Mucosa of rectum (tissue), 2 donors: ENCODE measurements around the gene PAEP.
"Not testable (repeated sequence)": the region's sequence is repeated elsewhere in the genome, so short reads cannot be mapped to it uniquely, and the experiment has no call there.

Experiments
- H3K27ac ChIP-seq, 2 donors: one replicate each; pipeline ENCODE4 v1.7.0; 2013; ENCODE audit warnings: inconsistent platforms in 2 of 2, low read depth in 2 of 2, low read length in 2 of 2
- H3K27me3 ChIP-seq, 2 donors: one replicate each; pipeline ENCODE4 v1.7.0; 2013; ENCODE audit warnings: low read length in 2 of 2; ENCODE audit not compliant: control insufficient read depth in 2 of 2, insufficient read depth in 2 of 2
- H3K36me3 ChIP-seq, 2 donors: one replicate each; pipeline ENCODE4 v1.7.0; 2013; ENCODE audit warnings: low read length in 2 of 2; ENCODE audit not compliant: control insufficient read depth in 2 of 2, insufficient read depth in 2 of 2
- H3K4me1 ChIP-seq, 2 donors: one replicate each; pipeline ENCODE4 v1.7.0; 2013; ENCODE audit warnings: low read length in 2 of 2, mild to moderate bottlenecking in 1 of 2; ENCODE audit not compliant: control insufficient read depth in 2 of 2, insufficient read depth in 2 of 2
- H3K4me3 ChIP-seq, 2 donors: one replicate each; pipeline ENCODE4 v1.7.0; 2013; ENCODE audit warnings: low read length in 2 of 2
- H3K9ac ChIP-seq, 2 donors: one replicate each; pipeline ENCODE4 v1.7.0; 2013; ENCODE audit warnings: low read length in 2 of 2, low read depth in 1 of 2, mild to moderate bottlenecking in 1 of 2
- H3K9me3 ChIP-seq, 2 donors: one replicate each; pipeline ENCODE4 v1.7.0; 2013; ENCODE audit warnings: low read length in 2 of 2; ENCODE audit not compliant: control insufficient read depth in 2 of 2
- donor health status: healthy.
- donor health status: Normal muscosa, but diverticular disease.

The PAEP gene

DNA sequence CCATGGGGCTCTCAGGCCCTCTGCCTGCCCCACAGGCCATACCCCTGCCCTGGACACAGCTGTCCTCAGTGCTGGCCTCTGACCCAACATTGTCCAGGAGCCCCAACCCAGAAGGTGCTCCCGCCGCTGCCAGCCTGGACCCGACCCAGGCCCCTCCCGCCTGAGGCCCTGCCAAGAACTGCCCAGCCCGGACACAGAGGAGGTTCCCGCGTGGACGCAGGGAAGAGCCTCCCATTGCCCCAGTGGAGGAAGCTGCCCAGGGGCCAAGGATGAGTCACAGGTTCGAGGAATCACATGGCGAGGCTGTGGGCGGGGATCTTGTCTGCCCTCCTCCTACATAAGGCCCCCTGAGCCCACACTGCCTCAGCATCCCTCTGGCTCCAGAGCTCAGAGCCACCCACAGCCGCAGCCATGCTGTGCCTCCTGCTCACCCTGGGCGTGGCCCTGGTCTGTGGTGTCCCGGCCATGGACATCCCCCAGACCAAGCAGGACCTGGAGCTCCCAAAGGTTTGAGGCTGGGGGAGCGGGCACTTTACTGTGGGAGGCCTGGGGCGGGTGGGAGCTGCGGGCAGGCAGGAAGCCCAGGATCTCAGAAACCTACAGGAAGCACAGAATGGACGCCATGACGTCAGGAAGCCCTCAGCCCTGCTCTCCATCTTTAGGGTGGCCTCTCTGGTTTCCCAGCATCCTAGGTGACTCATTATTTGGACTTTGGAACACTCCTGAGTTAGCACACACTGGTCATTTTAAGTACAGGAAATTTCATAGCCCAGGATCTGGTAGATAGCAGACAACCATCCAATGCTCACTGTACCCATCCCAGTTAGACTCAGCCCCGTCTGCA, at the start of gene PAEP:
Gene PAEP (plus strand): TSS at position 366 of the 844 bp plus-strand sequence.
- Histone ChIP-seq H3K4me1 (no peaks in the 10 kb centered on the region), H3K9ac (no peak within 1 kb of the TSS), H3K9me3 (no peaks in the 10 kb centered on the region), H3K4me3 (no peak within 1 kb of the TSS), H3K36me3 (no peaks in the 10 kb centered on the region), H3K27me3 (no peaks in the 10 kb centered on the region), H3K27ac (no peak within 1 kb of the TSS)

DNA sequence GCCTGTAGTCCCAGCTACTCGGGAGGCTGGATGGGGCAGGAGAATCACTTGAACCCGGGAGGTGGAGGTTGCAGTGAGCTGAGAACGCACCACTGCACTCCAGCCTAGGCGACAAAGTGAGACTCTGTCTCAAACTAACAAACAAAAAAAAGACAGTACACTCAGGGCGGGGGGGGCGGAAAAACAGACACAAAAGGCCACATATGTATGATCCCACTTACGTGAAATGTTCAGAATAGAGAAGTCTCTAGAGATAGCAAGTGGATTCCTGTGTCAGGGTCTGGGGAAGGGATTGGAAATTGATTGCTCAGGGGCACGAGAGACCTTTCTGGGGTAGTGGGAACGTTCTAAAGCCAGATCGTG, 49.3 kb upstream of the PAEP start:
- Histone ChIP-seq H3K9me3 (peaks cover 0 to 2% of the 10 kb centered on the region in 2 donors), H3K27ac (no peak overlapping the region), H3K27me3 (no peaks in the 10 kb centered on the region), H3K4me3 (no peak overlapping the region), H3K36me3 (no peaks in the 10 kb centered on the region), H3K9ac (no peak overlapping the region), H3K4me1 (no peaks in the 10 kb centered on the region)

- Histone ChIP-seq H3K27me3 (no peaks in the 10 kb centered on the region), H3K4me1 (no peaks in the 10 kb centered on the region), H3K9ac (no peak overlapping the region), H3K9me3 (peaks cover 0 to 2% of the 10 kb centered on the region in 2 donors), H3K27ac (no peak overlapping the region), H3K36me3 (no peaks in the 10 kb centered on the region), H3K4me3 (no peak overlapping the region)
Observed at GRCh38 chr9:135512904-135513303, 48.7 kb upstream of the PAEP start.

DNA sequence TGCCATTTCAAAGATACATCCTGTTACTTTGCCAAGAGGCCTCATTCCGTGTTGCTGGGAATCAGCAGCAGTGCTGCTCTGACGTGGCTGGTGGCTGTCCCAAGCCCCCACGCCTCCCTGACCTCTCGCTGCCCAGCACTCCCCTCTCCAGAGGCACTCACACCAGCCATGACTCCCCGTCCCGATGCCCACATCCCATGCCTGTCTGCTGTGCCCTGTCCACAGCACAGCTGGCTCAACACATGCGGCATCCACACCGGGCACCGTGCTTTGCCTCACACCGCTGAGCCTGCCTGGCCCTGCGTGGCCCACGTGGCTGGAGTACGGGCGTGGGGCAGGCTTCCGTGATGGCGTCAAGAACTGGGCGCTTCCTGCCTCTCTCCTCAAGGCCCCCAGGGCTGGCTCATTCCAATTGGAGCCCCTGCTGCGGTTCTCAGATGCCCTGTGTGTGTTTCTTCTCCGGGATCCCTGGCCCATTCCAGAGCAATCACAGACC, 48.2 kb upstream of the PAEP start:
- Histone ChIP-seq H3K4me3 (no peak overlapping the region), H3K27me3 (no peaks in the 10 kb centered on the region), H3K4me1 (no peaks in the 10 kb centered on the region), H3K9me3 (peaks cover 0 to 2% of the 10 kb centered on the region in 2 donors), H3K9ac (no peak overlapping the region), H3K27ac (no peak overlapping the region), H3K36me3 (no peaks in the 10 kb centered on the region)

DNA sequence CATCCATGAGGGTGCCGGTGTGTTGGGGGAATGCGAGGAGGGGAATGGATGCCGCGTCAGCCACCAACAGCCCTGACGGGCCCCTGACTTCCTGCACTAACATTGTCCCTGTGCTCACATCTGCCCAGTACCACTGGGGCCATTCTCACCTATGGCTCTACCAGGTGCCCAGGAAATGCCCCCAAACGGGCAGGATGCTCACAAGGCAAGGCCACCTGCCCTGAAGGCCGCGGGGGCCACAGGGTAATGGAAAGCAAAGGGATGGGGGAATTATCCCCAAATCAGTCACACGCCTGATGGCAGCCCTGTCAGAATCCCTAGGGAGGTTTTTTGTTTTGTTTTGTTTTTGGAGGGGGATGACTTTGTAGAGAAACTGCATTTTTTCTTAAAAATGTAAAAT, 47.6 kb upstream of the PAEP start:
- not testable (repeated sequence) for H3K9ac ChIP-seq, H3K9me3 ChIP-seq, H3K4me3 ChIP-seq, H3K27me3 ChIP-seq, H3K4me1 ChIP-seq, H3K36me3 ChIP-seq, H3K27ac ChIP-seq

- no peak overlapping the region for H3K9ac ChIP-seq
Observed at GRCh38 chr9:135514342-135515082, 47.0 kb upstream of the PAEP start.

DNA sequence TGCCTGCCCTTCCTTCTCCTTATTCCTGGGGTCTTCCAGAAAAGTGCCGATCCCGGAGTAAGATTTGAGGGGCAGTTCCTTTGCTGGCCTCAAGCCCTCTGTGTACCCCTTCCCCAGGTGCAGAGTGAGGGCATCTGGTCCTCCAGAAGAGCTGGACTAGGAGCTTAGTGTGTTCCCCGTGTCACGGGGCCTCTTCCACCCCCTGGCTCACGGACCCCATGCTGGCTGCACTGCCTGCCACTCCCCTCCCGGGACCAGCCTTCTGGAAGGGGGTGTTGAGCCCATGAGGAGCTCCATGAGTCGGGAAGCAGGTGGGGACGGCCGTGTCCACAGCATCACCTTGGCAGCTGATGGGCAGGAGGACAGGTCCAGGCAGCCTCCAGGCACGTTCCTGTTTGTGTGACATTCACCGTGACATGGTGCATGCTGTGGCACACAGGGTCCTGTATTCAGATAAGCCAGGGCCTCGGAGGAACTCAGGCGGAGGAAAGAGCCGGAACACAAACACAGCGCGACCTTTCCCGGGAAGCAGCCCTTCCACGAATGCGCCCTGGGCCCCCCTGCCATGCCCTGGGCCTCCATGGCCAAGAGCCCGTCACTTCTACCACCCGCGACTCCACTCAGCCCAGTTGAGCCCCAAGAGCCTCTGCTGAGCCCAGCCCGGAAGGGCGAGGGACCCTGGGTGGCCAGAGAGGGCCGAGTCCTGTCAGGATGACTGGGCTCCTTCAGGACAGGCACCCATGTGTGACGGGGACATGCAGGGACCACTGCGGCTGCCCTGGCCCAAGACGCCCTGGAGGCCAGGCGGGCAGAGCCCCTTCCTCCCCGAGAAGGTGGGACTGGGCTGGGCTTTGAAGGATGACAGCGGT, 46.2 kb upstream of the PAEP start:
- H3K4me3 ChIP-seq: no peak overlapping the region
- H3K27ac ChIP-seq: no peak overlapping the region
- H3K4me1 ChIP-seq: no peaks in the 10 kb centered on the region
- no peaks in the 10 kb centered on the region for H3K9me3 ChIP-seq
- H3K36me3 ChIP-seq: no peaks in the 10 kb centered on the region
- no peak overlapping the region for H3K9ac ChIP-seq
- peaks cover 0 to 2% of the 10 kb centered on the region in 2 donors for H3K27me3 ChIP-seq

More at GRCh38 chr9:135514342-135515082, 47.0 kb upstream of the PAEP start:
- Histone ChIP-seq H3K9me3 (no peaks in the 10 kb centered on the region), H3K36me3 (no peaks in the 10 kb centered on the region), H3K27ac (no peak overlapping the region), H3K27me3 (peaks cover 0 to under 1% of the 10 kb centered on the region in 2 donors), H3K4me3 (no peak overlapping the region), H3K4me1 (no peaks in the 10 kb centered on the region)

DNA sequence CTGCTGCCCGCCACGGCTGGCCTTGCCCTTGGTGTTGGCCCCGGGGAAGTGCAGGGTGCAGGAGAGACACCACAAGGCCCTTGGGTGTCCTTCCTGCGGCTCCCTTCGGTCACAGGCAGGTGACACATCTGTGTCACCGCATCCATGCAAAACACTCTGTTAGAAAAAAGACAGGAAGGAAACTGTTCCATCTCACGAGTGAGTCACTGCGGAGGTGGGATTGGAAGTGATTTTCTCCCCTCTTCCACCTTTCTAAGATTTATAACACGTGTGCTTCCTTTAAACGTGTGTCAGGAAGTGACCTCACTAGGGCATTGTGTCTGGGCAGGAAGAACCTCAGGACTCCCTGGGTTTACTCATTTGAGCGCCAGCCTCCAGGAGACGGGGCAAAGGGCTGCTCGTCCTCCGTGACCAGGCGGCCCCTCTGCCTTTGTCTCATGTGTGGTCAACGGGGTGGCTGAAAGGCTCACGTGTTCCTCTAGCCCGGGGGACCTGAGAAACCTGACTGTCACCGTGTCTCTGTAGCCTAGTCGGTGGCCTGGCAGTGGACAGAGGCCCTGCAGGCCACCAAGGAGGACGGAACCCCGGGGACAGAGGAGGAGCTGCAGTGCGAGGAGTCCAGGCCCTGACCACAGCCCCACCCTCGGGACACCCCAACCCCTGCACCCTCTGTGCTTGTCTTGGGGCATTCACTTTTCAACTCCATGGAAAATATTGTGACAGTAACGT, 45.3 kb upstream of the PAEP start:
- no peak overlapping the region for H3K9ac ChIP-seq
- no peaks in the 10 kb centered on the region for H3K4me1 ChIP-seq
- H3K27me3 ChIP-seq: peaks cover 0 to 2% of the 10 kb centered on the region in 2 donors
- no peak overlapping the region for H3K4me3 ChIP-seq
- H3K36me3 ChIP-seq: no peaks in the 10 kb centered on the region
- H3K27ac ChIP-seq: no peak overlapping the region
- no peaks in the 10 kb centered on the region for H3K9me3 ChIP-seq

GRCh38 chr9:135517407-135517822, 44.1 kb upstream of the PAEP start:
- Histone ChIP-seq H3K9me3 (no peaks in the 10 kb centered on the region), H3K36me3 (no peaks in the 10 kb centered on the region), H3K4me1 (no peaks in the 10 kb centered on the region), H3K27me3 (peaks cover 0 to 2% of the 10 kb centered on the region in 2 donors), H3K27ac (no peak overlapping the region), H3K4me3 (no peak overlapping the region), H3K9ac (no peak overlapping the region)
